Stimulated activated CD8-positive, alpha-beta memory T cell treated with anti-CD3 and anti-CD28 coated beads, Interleukin-4, amount 100 ng/mL, for 24 hours (primary cell): ENCODE results near the gene MARCO.

Source experiments
- DNase-seq: peaks from one replicate; pipeline ENCODE4 v3.0.0-alpha.2; 2020; ENCODE audit warnings: low read depth

MARCO gene

GRCh38 chr2:118942031-118942430, at the start of gene MARCO:
Gene MARCO, plus strand, starts transcription at chr2:118942194. Its CDS starts 107 bp downstream, at chr2:118942301.
- no peak for DNase-seq

- DNase-seq, result no peak
Observed at GRCh38 chr2:118893100-118893499, 48.9 kb upstream of the MARCO start.

- DNase-seq, result no peak
Observed at GRCh38 chr2:118902266-118903028, 39.5 kb upstream of the MARCO start.

GRCh38 chr2:118903029-118903351, 39.0 kb upstream of the MARCO start:
- DNase-seq, result no peak

GRCh38 chr2:118903551-118904479, 38.2 kb upstream of the MARCO start:
- no peak for DNase-seq

GRCh38 chr2:118905206-118905605, 36.8 kb upstream of the MARCO start:
- no peak for DNase-seq

- DNase-seq, result no peak
Observed at GRCh38 chr2:118906186-118906585, 35.8 kb upstream of the MARCO start.

GRCh38 chr2:118907759-118908158, 34.2 kb upstream of the MARCO start:
- DNase-seq, result no peak

- DNase-seq, result no peak
Observed at GRCh38 chr2:118909191-118909590, 32.8 kb upstream of the MARCO start.

GRCh38 chr2:118911166-118911856, 30.7 kb upstream of the MARCO start:
- no peak for DNase-seq

- DNase-seq, result no peak
Observed at GRCh38 chr2:118911936-118912335, 30.1 kb upstream of the MARCO start.

GRCh38 chr2:118913131-118913802, 28.7 kb upstream of the MARCO start:
- no peak for DNase-seq

- no peak for DNase-seq
Observed at GRCh38 chr2:118913803-118914645, 28.0 kb upstream of the MARCO start.

GRCh38 chr2:118914721-118915453, 27.1 kb upstream of the MARCO start:
- no peak for DNase-seq

- no peak for DNase-seq
Observed at GRCh38 chr2:118918017-118918416, 24.0 kb upstream of the MARCO start.

GRCh38 chr2:118921646-118922045, 20.3 kb upstream of the MARCO start:
- DNase-seq, result no peak

GRCh38 chr2:118922254-118922653, 19.7 kb upstream of the MARCO start:
- no peak for DNase-seq

GRCh38 chr2:118923371-118923770, 18.6 kb upstream of the MARCO start:
- no peak for DNase-seq

- no peak for DNase-seq
Observed at GRCh38 chr2:118925476-118925875, 16.5 kb upstream of the MARCO start.

GRCh38 chr2:118925981-118926380, 16.0 kb upstream of the MARCO start:
- no peak for DNase-seq
